ENCODE measurements around the gene HEYL.

- no peak for TF ChIP-seq REST (IDR thresholded peaks at IDR 0.05; ENCODE audit: low read depth)
- no peak for TF ChIP-seq ZFX (IDR thresholded peaks at IDR 0.05)
- no peak for TF ChIP-seq SIN3A (IDR thresholded peaks at IDR 0.05; ENCODE audit: low read depth)
- TF ChIP-seq, protein P1, sequence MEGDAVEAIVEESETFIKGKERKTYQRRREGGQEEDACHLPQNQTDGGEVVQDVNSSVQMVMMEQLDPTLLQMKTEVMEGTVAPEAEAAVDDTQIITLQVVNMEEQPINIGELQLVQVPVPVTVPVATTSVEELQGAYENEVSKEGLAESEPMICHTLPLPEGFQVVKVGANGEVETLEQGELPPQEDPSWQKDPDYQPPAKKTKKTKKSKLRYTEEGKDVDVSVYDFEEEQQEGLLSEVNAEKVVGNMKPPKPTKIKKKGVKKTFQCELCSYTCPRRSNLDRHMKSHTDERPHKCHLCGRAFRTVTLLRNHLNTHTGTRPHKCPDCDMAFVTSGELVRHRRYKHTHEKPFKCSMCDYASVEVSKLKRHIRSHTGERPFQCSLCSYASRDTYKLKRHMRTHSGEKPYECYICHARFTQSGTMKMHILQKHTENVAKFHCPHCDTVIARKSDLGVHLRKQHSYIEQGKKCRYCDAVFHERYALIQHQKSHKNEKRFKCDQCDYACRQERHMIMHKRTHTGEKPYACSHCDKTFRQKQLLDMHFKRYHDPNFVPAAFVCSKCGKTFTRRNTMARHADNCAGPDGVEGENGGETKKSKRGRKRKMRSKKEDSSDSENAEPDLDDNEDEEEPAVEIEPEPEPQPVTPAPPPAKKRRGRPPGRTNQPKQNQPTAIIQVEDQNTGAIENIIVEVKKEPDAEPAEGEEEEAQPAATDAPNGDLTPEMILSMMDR (IDR thresholded peaks at IDR 0.05 in 2 of 3, conservative IDR thresholded peaks at IDR 0.05 in 1 of 3; ENCODE audit: borderline replicate concordance in 1 of 3, insufficient read depth in 1 of 3, low read depth in 2 of 3, low read length in 2 of 3): no peak
- no peak for TF ChIP-seq POLR2A (IDR thresholded peaks at IDR 0.05; ENCODE audit: borderline replicate concordance, extremely low read depth, insufficient read depth, insufficient read length)
- TF ChIP-seq POLR2AphosphoS5 (IDR thresholded peaks at IDR 0.05; ENCODE audit: low read depth, low read length): no peak
- TF ChIP-seq EZH2 (IDR thresholded peaks at IDR 0.05): no peak
- TF ChIP-seq, protein P2, sequence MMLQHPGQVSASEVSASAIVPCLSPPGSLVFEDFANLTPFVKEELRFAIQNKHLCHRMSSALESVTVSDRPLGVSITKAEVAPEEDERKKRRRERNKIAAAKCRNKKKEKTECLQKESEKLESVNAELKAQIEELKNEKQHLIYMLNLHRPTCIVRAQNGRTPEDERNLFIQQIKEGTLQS (IDR thresholded peaks at IDR 0.05): no peak
- TF ChIP-seq, protein P3, sequence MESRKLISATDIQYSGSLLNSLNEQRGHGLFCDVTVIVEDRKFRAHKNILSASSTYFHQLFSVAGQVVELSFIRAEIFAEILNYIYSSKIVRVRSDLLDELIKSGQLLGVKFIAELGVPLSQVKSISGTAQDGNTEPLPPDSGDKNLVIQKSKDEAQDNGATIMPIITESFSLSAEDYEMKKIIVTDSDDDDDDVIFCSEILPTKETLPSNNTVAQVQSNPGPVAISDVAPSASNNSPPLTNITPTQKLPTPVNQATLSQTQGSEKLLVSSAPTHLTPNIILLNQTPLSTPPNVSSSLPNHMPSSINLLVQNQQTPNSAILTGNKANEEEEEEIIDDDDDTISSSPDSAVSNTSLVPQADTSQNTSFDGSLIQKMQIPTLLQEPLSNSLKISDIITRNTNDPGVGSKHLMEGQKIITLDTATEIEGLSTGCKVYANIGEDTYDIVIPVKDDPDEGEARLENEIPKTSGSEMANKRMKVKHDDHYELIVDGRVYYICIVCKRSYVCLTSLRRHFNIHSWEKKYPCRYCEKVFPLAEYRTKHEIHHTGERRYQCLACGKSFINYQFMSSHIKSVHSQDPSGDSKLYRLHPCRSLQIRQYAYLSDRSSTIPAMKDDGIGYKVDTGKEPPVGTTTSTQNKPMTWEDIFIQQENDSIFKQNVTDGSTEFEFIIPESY (IDR thresholded peaks at IDR 0.05; ENCODE audit: extremely low read depth, insufficient replicate concordance, low read length): no peak
- no peak for TF ChIP-seq CEBPB (IDR thresholded peaks at IDR 0.05; ENCODE audit: low read depth)
- TF ChIP-seq, protein P4, sequence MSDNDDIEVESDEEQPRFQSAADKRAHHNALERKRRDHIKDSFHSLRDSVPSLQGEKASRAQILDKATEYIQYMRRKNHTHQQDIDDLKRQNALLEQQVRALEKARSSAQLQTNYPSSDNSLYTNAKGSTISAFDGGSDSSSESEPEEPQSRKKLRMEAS (IDR thresholded peaks at IDR 0.05): no peak
- TF ChIP-seq SRF (IDR thresholded peaks at IDR 0.05; ENCODE audit: low read depth): no peak
- no peak for TF ChIP-seq EZH2phosphoT487 (IDR thresholded peaks at IDR 0.05; ENCODE audit: borderline replicate concordance)
- TF ChIP-seq EGR1 (IDR thresholded peaks at IDR 0.05; ENCODE audit: low read depth): no peak
These were observed 6.1 kb upstream of the HEYL start for GRCh38 chr1:39645411-39646043.

Measured in HCT116 (cell line).